Astrocyte (in vitro differentiated cells and primary cell): ENCODE measurements around the gene SYNM. TPM values are rescaled to one million over a fixed set of nuclear protein-coding genes. Genes with fewer than 3 reads are reported as not detected.

Experiments used
- DNase-seq: peaks from one replicate; pipeline ENCODE4 v3.0.0-alpha.2; 2010; ENCODE audit warnings: low read depth
- FAIRE-seq: peaks from 2 replicates; lab custom pipeline; 2011; peaks lifted over from hg19 to GRCh38; lab: Jason Lieb, UNC
- H2AFZ ChIP-seq: 2 replicates; pipeline ENCODE4 v1.6.0; 2012; ENCODE audit warnings: low read depth, low read length, inconsistent platforms
- H3K27ac ChIP-seq: 2 replicates; pipeline ENCODE4 v1.5.1; 2011; ENCODE audit warnings: low read depth, low read length, inconsistent platforms
- H3K27me3 ChIP-seq: 2 replicates; pipeline ENCODE4 v1.6.0; 2011; ENCODE audit warnings: low read length, inconsistent platforms; ENCODE audit not compliant: insufficient read depth
- H3K36me3 ChIP-seq: 2 replicates; pipeline ENCODE4 v1.5.1; 2011; ENCODE audit warnings: low read length, inconsistent platforms; ENCODE audit not compliant: insufficient read depth
- H3K4me1 ChIP-seq: 2 replicates; pipeline ENCODE4 v1.5.1; 2011; ENCODE audit warnings: low read length, inconsistent platforms; ENCODE audit not compliant: insufficient read depth
- H3K4me2 ChIP-seq: 2 replicates; pipeline ENCODE4 v1.6.0; 2012; ENCODE audit warnings: low read length, inconsistent platforms
- H3K4me3 ChIP-seq: 2 replicates; pipeline ENCODE4 v1.5.1; 2011; ENCODE audit warnings: low read depth, mild to moderate bottlenecking, low read length, inconsistent platforms; ENCODE audit not compliant: insufficient read depth
- H3K79me2 ChIP-seq: 2 replicates; pipeline ENCODE4 v1.6.0; 2012; ENCODE audit warnings: mild to moderate bottlenecking, low read length, inconsistent platforms; ENCODE audit not compliant: insufficient read depth
- H3K9ac ChIP-seq: 2 replicates; pipeline ENCODE4 v1.6.0; 2012; ENCODE audit warnings: mild to moderate bottlenecking, low read length, inconsistent platforms
- H3K9me3 ChIP-seq: 2 replicates; pipeline ENCODE4 v1.5.1; 2012; ENCODE audit warnings: low read depth, mild to moderate bottlenecking, low read length, inconsistent platforms; ENCODE audit not compliant: insufficient read depth
- H4K20me1 ChIP-seq: 2 replicates; pipeline ENCODE4 v1.6.0; 2012; ENCODE audit warnings: low read length, inconsistent platforms; ENCODE audit not compliant: insufficient read depth
- H3K27ac Mint-ChIP-seq: one replicate; pipeline ENCODE4 v1.8.0; 2021; ENCODE audit warnings: mild to moderate bottlenecking, mixed read lengths; ENCODE audit not compliant: unreplicated experiment
- H3K27me3 Mint-ChIP-seq: one replicate; pipeline ENCODE4 v1.8.0; 2021; ENCODE audit warnings: low read depth, mixed read lengths; ENCODE audit not compliant: unreplicated experiment
- H3K36me3 Mint-ChIP-seq: one replicate; pipeline ENCODE4 v1.8.0; 2021; ENCODE audit warnings: low read depth, mixed read lengths; ENCODE audit not compliant: unreplicated experiment
- H3K4me1 Mint-ChIP-seq: one replicate; pipeline ENCODE4 v1.8.0; 2021; ENCODE audit warnings: low read depth, mixed read lengths; ENCODE audit not compliant: unreplicated experiment
- H3K4me3 Mint-ChIP-seq: one replicate; pipeline ENCODE4 v1.8.0; 2021; ENCODE audit warnings: mild to moderate bottlenecking, moderate library complexity, mixed read lengths; ENCODE audit not compliant: unreplicated experiment
- H3K9me3 Mint-ChIP-seq: one replicate; pipeline ENCODE4 v1.8.0; 2021; ENCODE audit warnings: mild to moderate bottlenecking, mixed read lengths; ENCODE audit not compliant: unreplicated experiment
- CTCF ChIP-seq: IDR thresholded peaks from 2 replicates; pipeline ENCODE4 v1.5.1; 2011; ENCODE audit warnings: low read depth, mild to moderate bottlenecking, inconsistent platforms, low read length, moderate library complexity; ENCODE audit not compliant: insufficient read depth
- EZH2 ChIP-seq: IDR thresholded peaks from 2 replicates; pipeline ENCODE4 v1.6.1; 2012; ENCODE audit warnings: mild to moderate bottlenecking, low read length, inconsistent platforms; ENCODE audit not compliant: insufficient read depth
- total RNA-seq: library from RNA; stranded (reverse); gene quantifications from 2 replicates; pipeline ENCODE4 v1.2.1, GENCODE V29; 2021

Gene SYNM
- total RNA-seq, 1 donor from 2014 or later: 9.7 TPM

- TF ChIP-seq CTCF (no peak), EZH2 (no peak)
- no peaks in the 10 kb centered on the region for H3K9me3 Mint-ChIP-seq
Measured at GRCh38 chr15:99180086-99180963, 75.4 kb downstream of the SYNM start.

DNA sequence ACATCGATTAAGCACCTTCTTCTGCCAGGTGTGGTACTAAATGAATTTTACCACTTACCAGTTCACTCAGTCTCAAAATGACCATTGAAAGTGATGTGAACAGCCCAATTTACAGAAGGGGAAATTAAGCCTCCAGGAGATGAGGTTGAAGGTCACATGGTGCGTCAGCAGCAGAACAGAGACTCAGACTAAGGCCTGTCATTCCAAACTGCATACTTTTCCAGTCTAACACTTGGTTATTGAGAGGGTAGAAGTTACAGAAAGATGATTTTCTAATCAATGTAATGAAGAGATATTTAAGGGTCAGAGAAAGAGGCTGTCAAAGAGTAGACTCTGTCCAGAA is 76.1 kb downstream of the SYNM start:
- Histone ChIP-seq H3K9me3 (no peaks in the 10 kb centered on the region), H3K27ac (no peak overlapping the region), H4K20me1 (no peaks in the 10 kb centered on the region), H3K79me2 (no peaks in the 10 kb centered on the region), H3K27me3 (no peaks in the 10 kb centered on the region), H3K9ac (no peak overlapping the region), H3K4me3 (no peak overlapping the region), H2AFZ (no peak overlapping the region), H3K4me1 (no peaks in the 10 kb centered on the region), H3K36me3 (no peaks in the 10 kb centered on the region), H3K4me2 (no peak overlapping the region)
- peaks cover 21% of the 10 kb centered on the region for H3K36me3 Mint-ChIP-seq
- H3K27me3 Mint-ChIP-seq: no peaks in the 10 kb centered on the region
- peaks cover 19% of the 10 kb centered on the region for H3K4me1 Mint-ChIP-seq
- TF ChIP-seq CTCF: no peak
- no peak for TF ChIP-seq EZH2
- no peak overlapping the region for H3K27ac Mint-ChIP-seq
- no peaks in the 10 kb centered on the region for H3K9me3 Mint-ChIP-seq
- H3K4me3 Mint-ChIP-seq: no peak overlapping the region
- FAIRE-seq (no peak), DNase-seq (no peak)

More at GRCh38 chr15:99180086-99180963, 75.4 kb downstream of the SYNM start:
- Mint-ChIP-seq H3K36me3 (peaks cover 24% of the 10 kb centered on the region), H3K27me3 (no peaks in the 10 kb centered on the region), H3K27ac (no peak overlapping the region), H3K4me3 (no peak overlapping the region), H3K4me1 (peaks cover 15% of the 10 kb centered on the region)
- no peak overlapping the region for H3K27ac ChIP-seq
- no peaks in the 10 kb centered on the region for H3K4me1 ChIP-seq
- H3K27me3 ChIP-seq: no peaks in the 10 kb centered on the region
- H3K9ac ChIP-seq: no peak overlapping the region
- no peak overlapping the region for H3K4me3 ChIP-seq
- no peaks in the 10 kb centered on the region for H3K9me3 ChIP-seq
- no peak overlapping the region for H2AFZ ChIP-seq
- H3K36me3 ChIP-seq: no peaks in the 10 kb centered on the region
- no peaks in the 10 kb centered on the region for H4K20me1 ChIP-seq
- FAIRE-seq (no peak), DNase-seq (peak; percentile 14)
- no peak overlapping the region for H3K4me2 ChIP-seq
- no peaks in the 10 kb centered on the region for H3K79me2 ChIP-seq

GRCh38 chr15:99181545-99181971 is 76.7 kb downstream of the SYNM start:
- Mint-ChIP-seq H3K9me3 (no peaks in the 10 kb centered on the region), H3K36me3 (peaks cover 21% of the 10 kb centered on the region), H3K27ac (no peak overlapping the region), H3K4me3 (no peak overlapping the region), H3K27me3 (no peaks in the 10 kb centered on the region), H3K4me1 (peaks cover 19% of the 10 kb centered on the region)
- DNase-seq (no peak), FAIRE-seq (no peak)
- H3K4me2 ChIP-seq: no peak overlapping the region
- TF ChIP-seq EZH2 (no peak), CTCF (no peak)
- H3K79me2 ChIP-seq: no peaks in the 10 kb centered on the region
- H3K9me3 ChIP-seq: no peaks in the 10 kb centered on the region
- H3K4me1 ChIP-seq: no peaks in the 10 kb centered on the region
- H3K4me3 ChIP-seq: no peak overlapping the region
- no peaks in the 10 kb centered on the region for H4K20me1 ChIP-seq
- no peak overlapping the region for H2AFZ ChIP-seq
- H3K27me3 ChIP-seq: no peaks in the 10 kb centered on the region
- no peaks in the 10 kb centered on the region for H3K36me3 ChIP-seq
- no peak overlapping the region for H3K27ac ChIP-seq
- no peak overlapping the region for H3K9ac ChIP-seq
